Inflammatory macrophage (primary cell): ENCODE data around the gene CADPS.

ENCODE experiments used
- DNase-seq, 2 donors: peaks; one replicate each; pipeline ENCODE4 v3.0.0-alpha.2; 2020 to 2022

CADPS gene

GRCh38 chr3:62550439-62550838 is 324.8 kb downstream of the CADPS start:
- DNase-seq: no peak

GRCh38 chr3:62548528-62549205 is 326.5 kb downstream of the CADPS start:
- DNase-seq: no peak

GRCh38 chr3:62546266-62546665 is 328.9 kb downstream of the CADPS start:
- DNase-seq: no peak

GRCh38 chr3:62542185-62542584 is 333.0 kb downstream of the CADPS start:
- DNase-seq: no peak

GRCh38 chr3:62539762-62540161 is 335.5 kb downstream of the CADPS start:
- no peak for DNase-seq

- no peak for DNase-seq
Observed at GRCh38 chr3:62538691-62539356, 336.4 kb downstream of the CADPS start.

GRCh38 chr3:62534326-62534725 is 340.9 kb downstream of the CADPS start:
- no peak for DNase-seq

GRCh38 chr3:62532796-62533195 is 342.4 kb downstream of the CADPS start:
- no peak for DNase-seq

GRCh38 chr3:62531981-62532380 is 343.2 kb downstream of the CADPS start:
- no peak for DNase-seq

- no peak for DNase-seq
Observed at GRCh38 chr3:62531493-62531892, 343.7 kb downstream of the CADPS start.

- no peak for DNase-seq
Observed at GRCh38 chr3:62529230-62529629, 346.0 kb downstream of the CADPS start.

GRCh38 chr3:62527474-62527873 is 347.7 kb downstream of the CADPS start:
- DNase-seq: no peak

- no peak for DNase-seq
Observed at GRCh38 chr3:62525281-62525680, 349.9 kb downstream of the CADPS start.

GRCh38 chr3:62523672-62524071 is 351.5 kb downstream of the CADPS start:
- DNase-seq: no peak

GRCh38 chr3:62521464-62522105 is 353.6 kb downstream of the CADPS start:
- no peak for DNase-seq

- DNase-seq: no peak
Observed at GRCh38 chr3:62503516-62503915, 371.7 kb downstream of the CADPS start.

GRCh38 chr3:62502315-62503300 is 372.6 kb downstream of the CADPS start:
- DNase-seq: no peak

GRCh38 chr3:62501289-62501668 is 373.9 kb downstream of the CADPS start:
- DNase-seq: no peak

- no peak for DNase-seq
Observed at GRCh38 chr3:62500556-62501288, 374.5 kb downstream of the CADPS start.

- no peak for DNase-seq
Observed at GRCh38 chr3:62497156-62497555, 378.1 kb downstream of the CADPS start.

- no peak for DNase-seq
Observed at GRCh38 chr3:62496503-62496902, 378.7 kb downstream of the CADPS start.
